ENCODE data around the gene PRF1. TPM values are rescaled to one million over a fixed set of nuclear protein-coding genes. Genes with fewer than 3 reads are reported as not detected.

PRF1 gene
- polyA plus RNA-seq, 1 experiment: not detected

DNA sequence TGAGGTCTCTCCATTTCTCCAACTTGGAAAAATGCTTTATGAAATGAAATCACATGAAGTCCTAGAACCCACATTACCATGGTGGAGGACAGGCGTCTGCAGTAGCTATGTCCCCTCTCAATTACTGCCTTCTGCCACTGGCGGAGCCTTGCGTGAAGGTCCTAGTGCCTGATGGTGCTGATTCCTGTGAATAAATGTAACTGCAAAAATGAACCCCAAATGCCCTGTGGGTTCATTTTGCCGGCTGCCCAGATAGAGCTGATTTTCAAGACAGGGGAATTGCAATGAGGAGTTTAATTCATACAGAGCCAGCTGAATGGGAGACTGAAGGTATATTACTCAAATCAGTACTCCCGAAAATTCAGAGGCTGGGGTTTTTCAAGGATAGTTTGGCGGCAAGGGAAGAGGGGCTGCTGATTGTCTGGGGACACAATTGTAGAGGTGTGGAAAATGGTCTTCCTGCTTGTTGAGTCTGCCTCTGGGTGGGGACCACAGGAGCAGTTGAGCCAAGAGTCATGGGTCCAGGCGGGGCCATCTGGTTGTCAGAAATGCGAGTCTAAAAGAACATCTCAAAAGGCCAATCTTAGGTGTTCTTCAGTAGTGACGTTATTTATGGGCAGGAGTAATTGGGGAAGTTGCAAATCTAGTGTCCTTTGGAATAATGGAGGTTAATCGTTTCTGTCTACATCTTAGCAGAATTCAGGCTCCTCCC is 13.5 kb downstream of the PRF1 start:
- TF ChIP-seq, protein P1, sequence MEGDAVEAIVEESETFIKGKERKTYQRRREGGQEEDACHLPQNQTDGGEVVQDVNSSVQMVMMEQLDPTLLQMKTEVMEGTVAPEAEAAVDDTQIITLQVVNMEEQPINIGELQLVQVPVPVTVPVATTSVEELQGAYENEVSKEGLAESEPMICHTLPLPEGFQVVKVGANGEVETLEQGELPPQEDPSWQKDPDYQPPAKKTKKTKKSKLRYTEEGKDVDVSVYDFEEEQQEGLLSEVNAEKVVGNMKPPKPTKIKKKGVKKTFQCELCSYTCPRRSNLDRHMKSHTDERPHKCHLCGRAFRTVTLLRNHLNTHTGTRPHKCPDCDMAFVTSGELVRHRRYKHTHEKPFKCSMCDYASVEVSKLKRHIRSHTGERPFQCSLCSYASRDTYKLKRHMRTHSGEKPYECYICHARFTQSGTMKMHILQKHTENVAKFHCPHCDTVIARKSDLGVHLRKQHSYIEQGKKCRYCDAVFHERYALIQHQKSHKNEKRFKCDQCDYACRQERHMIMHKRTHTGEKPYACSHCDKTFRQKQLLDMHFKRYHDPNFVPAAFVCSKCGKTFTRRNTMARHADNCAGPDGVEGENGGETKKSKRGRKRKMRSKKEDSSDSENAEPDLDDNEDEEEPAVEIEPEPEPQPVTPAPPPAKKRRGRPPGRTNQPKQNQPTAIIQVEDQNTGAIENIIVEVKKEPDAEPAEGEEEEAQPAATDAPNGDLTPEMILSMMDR (IDR thresholded peaks at IDR 0.05; ENCODE audit: low read depth, low read length): no peak
- ChIA-PET CTCF (interaction anchor here (0.6 to 1.3 kb wide), 2 partner anchors 30 to 170 kb away, joined by 3 to 5 read pairs; no protein-coding TSS in a partner anchor), POLR2A (interaction anchor here (0.8 kb wide), 1 partner anchor 11 kb away, joined by 3 read pairs; no protein-coding TSS in a partner anchor)
- Histone ChIP-seq H3K27me3 (ENCODE audit: control insufficient read depth, insufficient read depth, low read length) (peaks cover 54% of the 10 kb centered on the region), H3K27ac (ENCODE audit: low read depth, low read length) (peak overlapping the region; percentile 57), H3K4me3 (ENCODE audit: low read depth, low read length) (no peak overlapping the region), H3K9me3 (ENCODE audit: control insufficient read depth, insufficient read depth, low read length) (no peaks in the 10 kb centered on the region)
- DNase-seq (ENCODE audit: low read depth, low spot score): no peak

- Histone ChIP-seq H3K9me3 (ENCODE audit: control insufficient read depth, insufficient read depth, low read length) (no peaks in the 10 kb centered on the region), H3K27ac (ENCODE audit: low read depth, low read length) (no peak overlapping the region), H3K27me3 (ENCODE audit: control insufficient read depth, insufficient read depth, low read length) (peaks cover 51% of the 10 kb centered on the region), H3K4me3 (ENCODE audit: low read depth, low read length) (no peak overlapping the region)
- TF ChIP-seq, protein P1 (IDR thresholded peaks at IDR 0.05; ENCODE audit: low read depth, low read length): no peak
- DNase-seq (ENCODE audit: low read depth, low spot score): no peak
- CTCF ChIA-PET: interaction anchor here (1.3 kb wide), 1 partner anchor 29 kb away, joined by 5 read pairs; no protein-coding TSS in a partner anchor
- POLR2A ChIA-PET: no interaction called here
Measured at GRCh38 chr10:70588255-70588654, 14.3 kb downstream of the PRF1 start.

GRCh38 chr10:70587045-70587658 is 15.4 kb downstream of the PRF1 start:
- ChIA-PET POLR2A (no interaction called here), CTCF (no interaction called here)
- no peak for DNase-seq (ENCODE audit: low read depth, low spot score)
- peaks cover 42% of the 10 kb centered on the region for H3K27me3 ChIP-seq (ENCODE audit: control insufficient read depth, insufficient read depth, low read length)
- TF ChIP-seq, protein P1 (IDR thresholded peaks at IDR 0.05; ENCODE audit: low read depth, low read length): no peak
- no peak overlapping the region for H3K27ac ChIP-seq (ENCODE audit: low read depth, low read length)
- no peaks in the 10 kb centered on the region for H3K9me3 ChIP-seq (ENCODE audit: control insufficient read depth, insufficient read depth, low read length)
- H3K4me3 ChIP-seq (ENCODE audit: low read depth, low read length): no peak overlapping the region

- no peak overlapping the region for H3K4me3 ChIP-seq (ENCODE audit: low read depth, low read length)
- peaks cover 36% of the 10 kb centered on the region for H3K27me3 ChIP-seq (ENCODE audit: control insufficient read depth, insufficient read depth, low read length)
- no peak for DNase-seq (ENCODE audit: low read depth, low spot score)
- H3K27ac ChIP-seq (ENCODE audit: low read depth, low read length): no peak overlapping the region
- POLR2A ChIA-PET: no interaction called here
- CTCF ChIA-PET: interaction anchor here (1.0 kb wide), 2 partner anchors 26 to 172 kb away, joined by 4 read pairs; no protein-coding TSS in a partner anchor
- no peaks in the 10 kb centered on the region for H3K9me3 ChIP-seq (ENCODE audit: control insufficient read depth, insufficient read depth, low read length)
- TF ChIP-seq, protein P1 (IDR thresholded peaks at IDR 0.05; ENCODE audit: low read depth, low read length): no peak
Measured at GRCh38 chr10:70586348-70586930, 16.1 kb downstream of the PRF1 start.

Measured in AG04450 (cell line).